Fibroblast of skin of abdomen (primary cell): ENCODE data around the gene DDIT4.
"Not testable (repeated sequence)": the region's sequence is repeated elsewhere in the genome, so short reads cannot be mapped to it uniquely, and the experiment has no call there.

Experiments
- DNase-seq: peaks from one replicate; pipeline ENCODE4 v3.0.0-alpha.2; 2013

The DDIT4 gene

GRCh38 chr10:72296829-72297280 is 23.1 kb downstream of the DDIT4 start:
- DNase-seq: not testable (repeated sequence)

GRCh38 chr10:72297281-72297804 is 23.6 kb downstream of the DDIT4 start:
- peak; percentile 95 for DNase-seq

- DNase-seq: peak; percentile 98
Observed at GRCh38 chr10:72297805-72298591, 24.3 kb downstream of the DDIT4 start.

GRCh38 chr10:72298592-72299519 is 25.1 kb downstream of the DDIT4 start:
- no peak for DNase-seq

- no peak for DNase-seq
Observed at GRCh38 chr10:72303424-72304128, 29.9 kb downstream of the DDIT4 start.

GRCh38 chr10:72306215-72306760 is 32.6 kb downstream of the DDIT4 start:
- DNase-seq: no peak

GRCh38 chr10:72307711-72308110 is 34.0 kb downstream of the DDIT4 start:
- DNase-seq: not testable (repeated sequence)

GRCh38 chr10:72308320-72308987 is 34.7 kb downstream of the DDIT4 start:
- peak; percentile 72 for DNase-seq

- no peak for DNase-seq
Observed at GRCh38 chr10:72309290-72310240, 35.8 kb downstream of the DDIT4 start.

GRCh38 chr10:72310241-72310633 is 36.5 kb downstream of the DDIT4 start:
- no peak for DNase-seq

GRCh38 chr10:72310636-72311035 is 36.9 kb downstream of the DDIT4 start:
- no peak for DNase-seq

GRCh38 chr10:72311667-72312066 is 37.9 kb downstream of the DDIT4 start:
- DNase-seq: no peak

GRCh38 chr10:72312865-72313391 is 39.2 kb downstream of the DDIT4 start:
- no peak for DNase-seq

- DNase-seq: no peak
Observed at GRCh38 chr10:72314263-72314662, 40.5 kb downstream of the DDIT4 start.

- DNase-seq: no peak
Observed at GRCh38 chr10:72315054-72315453, 41.3 kb downstream of the DDIT4 start.

- DNase-seq: peak; percentile 50
Observed at GRCh38 chr10:72315611-72316385, 42.1 kb downstream of the DDIT4 start.

GRCh38 chr10:72316386-72316700 is 42.6 kb downstream of the DDIT4 start:
- no peak for DNase-seq

- DNase-seq: no peak
Observed at GRCh38 chr10:72316748-72317435, 43.2 kb downstream of the DDIT4 start.
